Tibial artery (tissue), 4 donors: ENCODE data around the gene ERBB4.

Experiments
- DNase-seq, 2 donors: peaks; one replicate each; pipeline ENCODE4 v3.0.0-alpha.2; 2019
- H3K27ac ChIP-seq, 2 donors: fragments of 200-600 bp; sonication (generic) in 1 of 2; 1 replicate in 1 of 2; 2 replicates in 1 of 2; pipeline ENCODE4 v1.5.1; 2018 to 2019; ENCODE audit warnings: mild to moderate bottlenecking in 1 of 2
- H3K27me3 ChIP-seq, 2 donors: fragments of 200-600 bp; sonication (generic) in 1 of 2; one replicate each; pipeline versions ENCODE4 v1.5.1 to v1.6.0; 2016 to 2019
- H3K36me3 ChIP-seq, 3 donors: fragments of 200-600 bp; sonication (generic) in 2 of 3; one replicate each; pipeline ENCODE4 v1.5.1; 2016 to 2019; ENCODE audit warnings: mild to moderate bottlenecking in 2 of 3
- H3K4me1 ChIP-seq, 4 donors: fragments of 200-600 bp; sonication (generic) in 2 of 4; 1 replicate in 3 of 4; 2 replicates in 1 of 4; pipeline ENCODE4 v1.5.1; 2016 to 2019
- H3K4me3 ChIP-seq, 2 donors: fragments of 200-600 bp; sonication (generic) in 1 of 2; 1 replicate in 1 of 2; 2 replicates in 1 of 2; pipeline ENCODE4 v1.5.1; 2018 to 2019; ENCODE audit warnings: mild to moderate bottlenecking in 2 of 2
- H3K9me3 ChIP-seq, 3 donors: fragments of 200-600 bp; sonication (generic) in 1 of 3; one replicate each; pipeline ENCODE4 v1.5.1; 2016 to 2019
- intact Hi-C: fragments of 100-400 bp; cut with DNase I; formaldehyde crosslinking; loops from one replicate; pipeline ENCODE4 v1.15.0; 2023; ENCODE audit warnings: low total_unique reads
- TF ChIP-seq, protein P1 (sequence below), 2 experiments: fragments of 200-600 bp in 1 of 2; fragments of 450-650 bp in 1 of 2; IDR thresholded peaks; one replicate each; pipeline ENCODE4 v1.5.1; 2017 to 2019; ENCODE audit warnings: antibody characterized with exemption in 2 of 2, mild to moderate bottlenecking in 1 of 2, moderate library complexity in 1 of 2

ERBB4 gene

GRCh38 chr2:212226114-212226513 lies 312.5 kb downstream of the ERBB4 start:
- TF ChIP-seq, protein P1, sequence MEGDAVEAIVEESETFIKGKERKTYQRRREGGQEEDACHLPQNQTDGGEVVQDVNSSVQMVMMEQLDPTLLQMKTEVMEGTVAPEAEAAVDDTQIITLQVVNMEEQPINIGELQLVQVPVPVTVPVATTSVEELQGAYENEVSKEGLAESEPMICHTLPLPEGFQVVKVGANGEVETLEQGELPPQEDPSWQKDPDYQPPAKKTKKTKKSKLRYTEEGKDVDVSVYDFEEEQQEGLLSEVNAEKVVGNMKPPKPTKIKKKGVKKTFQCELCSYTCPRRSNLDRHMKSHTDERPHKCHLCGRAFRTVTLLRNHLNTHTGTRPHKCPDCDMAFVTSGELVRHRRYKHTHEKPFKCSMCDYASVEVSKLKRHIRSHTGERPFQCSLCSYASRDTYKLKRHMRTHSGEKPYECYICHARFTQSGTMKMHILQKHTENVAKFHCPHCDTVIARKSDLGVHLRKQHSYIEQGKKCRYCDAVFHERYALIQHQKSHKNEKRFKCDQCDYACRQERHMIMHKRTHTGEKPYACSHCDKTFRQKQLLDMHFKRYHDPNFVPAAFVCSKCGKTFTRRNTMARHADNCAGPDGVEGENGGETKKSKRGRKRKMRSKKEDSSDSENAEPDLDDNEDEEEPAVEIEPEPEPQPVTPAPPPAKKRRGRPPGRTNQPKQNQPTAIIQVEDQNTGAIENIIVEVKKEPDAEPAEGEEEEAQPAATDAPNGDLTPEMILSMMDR (IDR thresholded peaks at IDR 0.05): no peak
- intact Hi-C loops: no loop called here
- no peaks in the 10 kb centered on the region for H3K27me3 ChIP-seq
- no peaks in the 10 kb centered on the region for H3K9me3 ChIP-seq
- H3K4me3 ChIP-seq: no peak overlapping the region
- no peaks in the 10 kb centered on the region for H3K36me3 ChIP-seq
- DNase-seq: no peak
- no peak overlapping the region for H3K27ac ChIP-seq
- H3K4me1 ChIP-seq: peaks cover 0 to 11% (median 0%) of the 10 kb centered on the region in 4 donors

- Histone ChIP-seq H3K36me3 (no peaks in the 10 kb centered on the region), H3K4me1 (peaks cover 0 to 11% (median 0%) of the 10 kb centered on the region in 4 donors), H3K27me3 (no peaks in the 10 kb centered on the region), H3K9me3 (no peaks in the 10 kb centered on the region), H3K4me3 (no peak overlapping the region), H3K27ac (no peak overlapping the region)
- DNase-seq: no peak
- TF ChIP-seq, protein P1 (IDR thresholded peaks at IDR 0.05): no peak
- intact Hi-C loops: no loop called here
Observed at GRCh38 chr2:212223696-212224095, 314.9 kb downstream of the ERBB4 start.

- intact Hi-C loops: no loop called here
- Histone ChIP-seq H3K27ac (no peak overlapping the region), H3K4me3 (no peak overlapping the region), H3K9me3 (no peaks in the 10 kb centered on the region), H3K27me3 (no peaks in the 10 kb centered on the region), H3K4me1 (no peaks in the 10 kb centered on the region), H3K36me3 (no peaks in the 10 kb centered on the region)
- TF ChIP-seq, protein P1 (IDR thresholded peaks at IDR 0.05): no peak
- DNase-seq: no peak
Observed at GRCh38 chr2:212213191-212213590, 325.4 kb downstream of the ERBB4 start.

- H3K27me3 ChIP-seq: no peaks in the 10 kb centered on the region
- TF ChIP-seq, protein P1 (IDR thresholded peaks at IDR 0.05): no peak
- no peak overlapping the region for H3K27ac ChIP-seq
- H3K4me3 ChIP-seq: no peak overlapping the region
- no peaks in the 10 kb centered on the region for H3K9me3 ChIP-seq
- no peaks in the 10 kb centered on the region for H3K4me1 ChIP-seq
- intact Hi-C loops: no loop called here
- no peak for DNase-seq
- no peaks in the 10 kb centered on the region for H3K36me3 ChIP-seq
Observed at GRCh38 chr2:212208467-212208866, 330.1 kb downstream of the ERBB4 start.

- Histone ChIP-seq H3K4me3 (no peak overlapping the region), H3K9me3 (no peaks in the 10 kb centered on the region), H3K4me1 (no peaks in the 10 kb centered on the region), H3K27ac (no peak overlapping the region), H3K36me3 (no peaks in the 10 kb centered on the region), H3K27me3 (no peaks in the 10 kb centered on the region)
- intact Hi-C loops: no loop called here
- DNase-seq: no peak
- TF ChIP-seq, protein P1 (IDR thresholded peaks at IDR 0.05): no peak
Observed at GRCh38 chr2:212197776-212198175, 340.8 kb downstream of the ERBB4 start.

GRCh38 chr2:212195626-212196025 lies 343.0 kb downstream of the ERBB4 start:
- intact Hi-C loops: no loop called here
- no peak for DNase-seq
- no peak overlapping the region for H3K4me3 ChIP-seq
- no peaks in the 10 kb centered on the region for H3K4me1 ChIP-seq
- no peak overlapping the region for H3K27ac ChIP-seq
- H3K9me3 ChIP-seq: no peaks in the 10 kb centered on the region
- H3K27me3 ChIP-seq: no peaks in the 10 kb centered on the region
- TF ChIP-seq, protein P1 (IDR thresholded peaks at IDR 0.05): no peak
- H3K36me3 ChIP-seq: no peaks in the 10 kb centered on the region
